Embryonic facial prominence (tissue), 1 donor: ENCODE measurements around the gene FBXO15.
A peak's percentile ranks its signal among the peaks of the same experiment; 100 is the strongest.

Source experiments
- DNase-seq: peaks from one replicate; pipeline ENCODE4 v3.0.0-alpha.2; 2016; ENCODE audit errors: extremely low spot score

The FBXO15 gene, protein sequence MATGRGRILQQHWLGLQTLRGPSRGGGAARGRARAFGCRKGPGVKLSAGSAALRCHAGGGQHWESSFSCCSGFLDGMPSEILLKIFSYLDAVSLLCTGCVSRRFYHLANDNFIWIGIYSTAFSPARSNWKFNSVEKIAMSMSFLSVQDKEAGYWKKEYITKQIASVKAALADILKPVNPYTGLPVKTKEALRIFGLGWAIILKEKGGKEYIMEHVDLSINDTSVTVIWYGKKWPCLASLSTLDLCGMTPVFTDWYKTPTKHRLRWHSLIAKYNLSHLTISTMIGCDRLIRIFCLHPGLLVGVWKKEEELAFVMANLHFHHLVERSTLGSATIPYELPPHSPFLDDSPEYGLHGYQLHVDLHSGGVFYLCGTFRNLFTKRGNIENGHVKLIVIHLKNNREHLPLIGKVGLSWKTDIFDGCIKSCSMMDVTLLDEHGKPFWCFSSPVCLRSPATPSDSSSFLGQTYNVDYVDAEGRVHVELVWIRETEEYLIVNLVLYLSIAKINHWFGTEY

DNA sequence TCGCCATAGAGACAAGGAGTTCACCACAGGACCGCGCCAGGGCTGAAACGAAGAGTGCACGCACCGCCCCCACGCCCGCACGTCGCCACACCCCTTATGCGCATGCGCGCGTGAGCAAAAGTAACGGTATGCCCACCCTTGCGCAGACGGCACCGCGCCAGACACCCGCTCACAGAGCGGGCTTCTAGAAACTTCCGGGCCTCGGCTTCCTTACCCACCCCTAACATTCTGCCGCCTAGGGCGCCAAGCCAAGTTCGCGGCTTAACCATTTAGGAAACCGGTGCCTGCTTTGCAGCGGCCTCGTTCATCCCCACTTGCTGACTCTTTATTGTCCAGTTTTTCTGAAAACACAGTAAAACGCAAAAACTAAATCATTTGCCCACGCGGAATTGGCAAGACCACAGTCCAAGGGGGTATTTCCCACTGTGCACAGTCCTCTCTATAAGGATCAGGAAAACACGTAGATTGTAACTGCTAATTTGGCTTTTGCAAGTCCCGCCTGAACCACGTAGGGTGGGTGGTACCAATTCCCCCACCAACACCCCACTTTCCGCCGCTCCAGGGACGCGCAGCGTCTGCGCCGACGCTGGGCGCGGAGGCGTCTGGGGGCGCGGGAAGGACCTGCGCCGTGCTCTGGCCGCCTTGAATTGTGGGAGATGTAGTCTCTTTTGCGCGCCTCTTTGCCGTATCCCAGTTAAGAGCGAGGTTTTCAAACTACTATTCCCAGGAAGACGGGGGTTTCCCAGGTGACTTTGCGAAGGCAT is at the start of gene FBXO15, which contains the start of gene TIMM21:
FBXO15 (minus strand) TSS at position 56 of the 764 bp plus-strand sequence; CDS start at position 7, 49 bp downstream.
TIMM21 (plus strand) TSS at position 745 of the 764 bp plus-strand sequence. CDS start 286 bp downstream, outside the sequence.
- peak; percentile 96 for DNase-seq

DNA sequence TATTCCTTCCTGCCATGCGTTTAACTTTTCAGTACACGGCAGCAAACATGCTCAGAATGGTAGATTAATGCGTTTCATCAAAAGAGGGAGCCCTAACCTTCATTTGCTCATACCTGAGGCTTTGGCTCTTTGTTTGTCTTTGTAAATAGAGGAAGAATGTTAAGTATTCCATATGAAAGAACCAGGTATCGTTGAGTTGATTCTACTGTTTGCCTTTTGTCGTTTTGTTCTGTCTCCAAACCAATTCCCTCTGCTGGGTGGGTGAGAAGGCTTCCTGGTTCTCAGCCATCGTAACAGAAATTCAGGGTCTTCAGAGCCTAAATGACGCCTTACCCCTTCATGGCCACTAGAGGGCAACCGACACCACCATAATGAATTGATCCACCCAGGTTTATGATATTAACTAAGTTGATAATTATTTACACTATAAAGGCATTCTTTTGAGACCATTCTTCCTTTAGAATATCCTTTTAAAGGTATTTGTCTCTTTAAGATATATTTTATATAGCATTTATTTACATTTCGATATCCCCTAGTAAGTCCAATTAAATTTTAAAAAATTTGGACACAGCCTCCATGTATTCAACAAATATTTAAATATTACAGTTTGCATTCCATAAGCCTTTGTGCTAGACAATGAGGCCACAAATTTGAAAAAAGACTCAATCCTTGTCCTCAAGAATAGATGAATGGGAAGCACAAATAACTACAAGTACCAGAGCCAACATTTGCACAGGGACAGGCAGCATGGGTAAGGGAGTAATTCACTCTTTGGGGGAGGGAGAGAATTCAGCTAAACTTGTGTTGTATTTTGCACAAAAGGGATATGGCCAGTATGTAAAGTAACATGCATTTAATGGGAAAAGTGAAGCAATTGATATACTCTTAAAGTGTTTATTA is 48.8 kb upstream of the FBXO15 start:
- peak; percentile 59 for DNase-seq

DNA sequence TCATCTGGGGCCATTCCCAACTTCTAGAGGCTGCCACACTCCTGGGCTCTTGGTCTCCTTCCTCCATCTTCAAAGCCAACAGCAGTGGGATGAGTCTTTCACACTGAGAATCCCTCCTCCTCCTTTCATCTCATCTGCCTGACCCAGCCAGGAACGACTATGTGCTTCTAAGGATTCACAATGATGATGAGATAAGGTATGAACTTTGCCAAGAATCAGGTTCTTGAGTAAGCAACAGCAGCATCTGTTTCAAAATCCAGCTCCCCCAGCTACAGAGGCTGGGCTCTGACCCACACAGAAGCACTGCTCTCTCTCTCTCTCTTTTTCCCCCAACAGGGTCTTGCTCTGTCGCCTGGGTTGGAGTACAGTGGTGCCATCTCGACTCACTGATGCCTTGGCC is 47.1 kb upstream of the FBXO15 start:
- no peak for DNase-seq

DNA sequence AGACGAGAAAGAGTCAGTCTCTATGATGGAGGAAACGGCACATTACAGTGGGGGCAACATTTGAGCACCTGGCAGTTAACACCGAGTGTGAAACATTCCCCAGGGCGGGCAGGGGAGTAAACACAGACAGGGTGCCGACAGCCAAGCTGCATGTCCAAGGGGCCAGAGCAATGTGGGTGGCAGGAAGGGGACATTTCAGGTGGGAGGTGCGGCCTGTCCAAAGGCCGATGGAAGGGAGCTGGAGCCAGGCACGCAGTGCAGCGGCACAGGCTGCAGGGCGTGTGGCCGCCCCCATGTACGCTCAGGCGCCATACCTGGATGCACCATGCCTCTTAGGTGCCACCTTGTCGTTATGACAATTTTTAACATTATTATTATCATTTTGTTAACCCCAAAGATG is 43.9 kb upstream of the FBXO15 start:
- DNase-seq = no peak

DNA sequence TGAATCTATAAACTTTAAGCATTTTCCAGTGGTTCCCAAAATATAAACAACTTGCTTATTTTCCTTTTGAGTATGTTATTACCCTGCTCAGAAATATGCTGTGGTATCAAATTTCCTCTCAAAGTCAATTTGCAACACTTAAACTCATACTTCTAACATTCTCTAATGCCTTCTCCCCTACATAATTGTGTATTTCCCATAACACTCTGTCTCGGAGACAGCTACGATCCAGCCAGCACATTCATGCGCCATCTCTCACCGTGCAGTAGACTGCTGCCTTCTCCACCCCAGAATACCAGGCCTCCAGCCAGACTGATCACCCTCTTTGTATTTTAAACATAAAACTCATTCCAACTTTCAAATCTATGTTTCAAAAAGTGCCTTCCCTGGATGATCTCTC is 42.5 kb upstream of the FBXO15 start:
- DNase-seq = no peak

DNA sequence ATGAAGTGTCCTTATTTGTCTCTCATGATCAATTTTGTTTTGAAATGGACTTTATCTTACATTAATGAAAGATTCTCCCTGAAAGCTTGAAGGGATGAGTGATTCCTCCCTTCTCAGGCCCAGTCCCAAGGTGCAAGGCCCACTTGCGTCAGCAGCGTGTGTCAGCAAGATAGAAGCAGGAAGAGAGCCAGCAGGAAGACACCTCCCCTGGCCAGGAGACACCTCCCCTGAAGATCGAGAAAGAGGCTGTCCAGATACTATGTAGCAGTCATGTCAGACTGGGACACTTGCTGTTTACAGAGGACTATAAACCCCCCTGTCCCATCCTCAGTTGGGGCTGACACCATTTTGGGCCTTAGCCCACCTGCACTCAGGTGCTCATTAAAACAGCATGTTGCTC is 39.0 kb upstream of the FBXO15 start:
- no peak for DNase-seq

DNA sequence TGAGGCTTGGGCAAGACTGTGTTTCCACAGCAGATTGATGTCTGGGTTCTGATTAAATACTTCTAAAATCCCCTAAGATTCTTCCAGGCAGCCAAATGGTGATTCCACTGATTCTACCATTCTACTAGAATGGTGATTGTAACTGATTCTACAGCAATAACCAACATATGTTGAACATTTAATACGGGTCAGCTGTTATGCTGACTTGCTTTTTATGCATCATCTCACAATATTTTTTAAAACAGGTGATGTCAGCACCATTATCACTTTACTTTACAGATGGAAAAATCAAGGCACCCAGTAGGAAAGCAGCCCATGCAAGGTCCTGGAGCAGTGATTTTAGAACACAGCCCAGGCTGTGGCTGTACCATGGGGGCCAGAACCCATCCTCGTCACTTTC is 38.2 kb upstream of the FBXO15 start:
- no peak for DNase-seq

DNA sequence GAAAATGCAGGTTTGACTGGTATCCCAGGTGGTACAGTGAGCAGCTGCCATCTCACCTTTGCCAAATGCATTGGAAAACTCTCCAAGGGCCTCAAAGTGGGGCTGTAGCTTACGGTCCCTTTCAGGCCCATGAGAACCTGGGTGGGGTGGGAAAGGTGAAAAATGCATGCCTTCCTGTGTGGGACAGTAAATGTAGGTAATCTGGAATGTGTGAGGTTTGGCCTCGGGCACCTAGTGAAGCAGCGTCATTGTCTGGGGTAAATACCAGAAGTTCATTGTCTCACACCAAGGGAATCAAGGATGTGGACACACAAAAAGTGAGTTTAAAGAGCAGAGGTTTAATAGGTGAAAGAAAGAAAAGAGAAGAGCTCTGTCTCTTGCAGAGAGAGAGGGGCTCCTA is 37.2 kb upstream of the FBXO15 start:
- DNase-seq = no peak

DNA sequence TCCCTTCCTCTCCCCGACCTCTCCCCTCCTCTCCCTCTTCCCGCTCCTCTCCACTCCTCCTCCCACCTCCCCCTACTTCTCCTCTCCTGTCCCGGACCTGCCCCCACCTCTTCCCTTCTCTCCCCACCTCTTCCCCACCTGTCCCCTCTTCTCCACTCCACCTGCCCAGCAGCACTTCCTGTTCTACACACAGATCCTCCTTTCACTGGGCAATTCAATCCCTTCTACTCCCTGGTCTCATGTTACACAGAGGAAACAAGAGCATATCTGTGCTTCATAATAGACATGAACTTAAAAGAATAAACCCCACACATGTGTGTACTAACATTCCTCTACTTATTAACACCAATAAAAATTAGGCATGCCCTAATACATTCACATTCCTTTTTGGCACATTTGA is 35.5 kb upstream of the FBXO15 start:
- DNase-seq = no peak

DNA sequence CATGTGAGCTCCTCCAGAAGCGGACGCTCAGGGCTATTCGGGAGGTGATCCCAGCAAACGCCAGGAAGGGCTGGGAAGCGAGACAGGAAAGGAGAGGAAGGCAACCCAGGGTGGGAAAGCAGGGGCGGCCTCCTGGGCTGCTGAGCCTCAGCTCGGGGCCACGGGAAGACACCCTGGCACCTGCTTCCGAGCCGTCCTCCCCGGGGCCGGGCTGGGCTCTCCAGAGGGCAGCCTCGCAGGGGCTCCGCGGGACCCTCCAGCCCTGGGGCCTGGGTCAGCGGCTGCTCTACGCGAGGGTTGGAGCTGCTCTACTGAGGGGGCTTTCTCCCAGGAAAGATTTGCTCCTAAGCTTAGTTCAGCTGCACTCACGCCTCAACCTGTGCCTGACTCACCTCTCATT is 34.7 kb upstream of the FBXO15 start:
- no peak for DNase-seq

DNA sequence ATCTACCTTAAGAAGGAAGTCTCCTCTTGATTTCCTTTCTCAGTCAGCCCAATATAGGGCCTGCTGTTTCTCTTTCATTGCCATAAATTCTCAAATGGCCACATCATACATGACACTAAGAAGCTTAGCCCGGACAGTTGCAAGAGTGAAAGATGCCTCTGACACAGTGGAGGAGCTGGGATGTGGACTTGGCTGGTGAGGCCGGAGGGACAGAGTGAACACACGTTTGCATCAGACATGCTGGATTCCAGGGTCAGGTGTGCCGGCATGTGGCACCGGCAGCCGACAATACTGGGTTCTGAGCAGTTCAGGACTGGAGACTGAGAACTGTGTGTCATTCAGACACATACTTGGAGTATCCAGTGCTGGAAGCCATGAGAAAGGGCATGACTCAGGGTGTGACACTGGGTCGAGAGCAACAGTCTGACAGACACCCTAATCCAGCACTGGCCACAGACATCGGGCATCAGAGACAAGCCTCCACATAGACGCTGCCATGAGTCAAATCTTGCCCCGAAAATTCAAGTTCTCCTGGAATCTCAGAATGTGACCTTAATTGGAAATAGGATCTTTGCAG is 32.1 kb upstream of the FBXO15 start:
- no peak for DNase-seq

DNA sequence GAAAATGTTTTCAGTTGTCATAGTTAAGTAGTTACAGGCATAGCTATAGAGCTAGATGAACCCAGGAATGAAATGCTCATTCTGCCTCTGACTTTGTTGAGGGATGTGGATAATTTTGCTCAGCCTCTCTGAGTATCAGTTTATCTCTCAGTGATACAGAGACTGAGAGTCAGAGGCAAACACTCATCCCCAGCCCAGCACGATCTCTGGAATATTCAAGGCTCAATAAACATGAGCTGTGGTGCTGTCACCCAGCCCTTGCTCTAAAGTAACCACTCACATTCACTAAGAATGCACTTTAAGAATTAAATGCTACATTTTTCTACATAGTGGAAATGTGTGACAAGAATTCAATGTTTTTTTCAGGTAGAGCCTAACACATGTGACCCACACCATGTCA is 31.2 kb upstream of the FBXO15 start:
- DNase-seq = no peak

DNA sequence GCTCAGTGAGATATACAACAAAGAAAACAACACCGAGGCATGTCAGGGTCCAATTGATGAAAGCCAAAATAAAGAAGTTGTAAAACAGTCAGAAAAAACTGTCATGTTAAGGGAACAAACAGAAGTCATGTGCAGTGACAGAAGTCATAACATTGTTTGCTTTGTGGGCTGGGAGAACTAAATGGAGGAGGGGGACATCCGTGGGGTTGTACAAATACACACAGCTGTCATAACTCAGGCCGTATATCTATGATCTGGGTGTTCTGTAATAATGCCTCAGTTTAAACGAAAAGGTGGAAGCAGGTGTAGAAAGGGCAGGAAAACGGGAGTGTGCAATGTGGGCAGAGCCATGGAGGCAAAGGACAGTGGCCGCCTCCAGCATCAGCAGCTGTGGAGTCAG is 28.0 kb upstream of the FBXO15 start:
- no peak for DNase-seq

DNA sequence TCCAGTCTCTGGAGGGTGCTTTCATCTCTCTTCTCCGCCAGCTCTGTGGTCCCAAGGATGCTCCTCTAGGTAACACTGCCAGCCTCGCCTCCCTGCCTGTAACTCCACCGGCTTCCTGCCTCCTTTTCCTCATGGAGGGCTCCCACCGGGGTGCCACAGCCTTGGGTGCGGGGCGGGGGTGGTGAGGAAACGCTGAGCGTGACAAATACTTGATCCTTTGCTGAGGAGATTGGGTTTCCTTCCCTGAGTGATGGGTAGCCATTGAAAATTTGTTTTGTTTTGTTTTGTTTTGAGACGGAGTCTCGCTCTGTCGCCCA is 25.8 kb upstream of the FBXO15 start:
- no peak for DNase-seq

DNA sequence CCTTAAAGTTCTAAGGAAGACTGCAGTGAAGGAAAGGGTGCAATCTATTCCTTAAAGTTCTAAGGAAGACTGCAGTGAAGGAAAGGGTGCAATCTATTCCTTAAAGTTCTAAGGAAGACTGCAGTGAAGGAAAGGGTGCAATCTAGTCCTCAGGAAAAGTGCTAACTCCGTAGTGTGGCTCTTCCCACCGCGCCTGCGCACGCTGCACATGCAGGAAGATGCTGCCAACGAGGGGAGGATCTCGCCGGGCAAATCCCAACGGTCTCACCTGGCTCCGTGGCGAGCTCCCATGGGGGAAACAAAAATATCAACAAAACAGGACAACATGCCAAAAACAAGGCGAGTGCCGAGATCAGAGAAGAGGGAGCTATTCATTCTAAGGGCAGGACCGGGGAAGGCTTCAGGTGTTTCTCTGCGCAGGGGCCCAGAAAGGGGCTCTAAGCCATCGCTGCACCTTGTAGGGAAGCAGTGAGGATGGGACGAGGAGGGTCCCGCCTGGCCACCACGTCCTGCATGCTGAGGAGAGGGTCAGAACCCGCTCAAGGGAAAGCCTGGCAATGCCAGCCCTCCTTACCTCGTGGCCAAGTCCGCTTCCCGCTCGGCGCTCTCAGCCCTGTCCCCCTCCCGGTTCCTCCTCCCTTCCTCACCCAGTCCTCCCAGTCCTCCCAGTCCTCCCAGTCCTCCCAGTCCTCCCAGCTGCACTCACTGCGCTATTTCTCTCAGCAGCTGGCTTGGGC is 25.2 kb upstream of the FBXO15 start:
- no peak for DNase-seq

DNA sequence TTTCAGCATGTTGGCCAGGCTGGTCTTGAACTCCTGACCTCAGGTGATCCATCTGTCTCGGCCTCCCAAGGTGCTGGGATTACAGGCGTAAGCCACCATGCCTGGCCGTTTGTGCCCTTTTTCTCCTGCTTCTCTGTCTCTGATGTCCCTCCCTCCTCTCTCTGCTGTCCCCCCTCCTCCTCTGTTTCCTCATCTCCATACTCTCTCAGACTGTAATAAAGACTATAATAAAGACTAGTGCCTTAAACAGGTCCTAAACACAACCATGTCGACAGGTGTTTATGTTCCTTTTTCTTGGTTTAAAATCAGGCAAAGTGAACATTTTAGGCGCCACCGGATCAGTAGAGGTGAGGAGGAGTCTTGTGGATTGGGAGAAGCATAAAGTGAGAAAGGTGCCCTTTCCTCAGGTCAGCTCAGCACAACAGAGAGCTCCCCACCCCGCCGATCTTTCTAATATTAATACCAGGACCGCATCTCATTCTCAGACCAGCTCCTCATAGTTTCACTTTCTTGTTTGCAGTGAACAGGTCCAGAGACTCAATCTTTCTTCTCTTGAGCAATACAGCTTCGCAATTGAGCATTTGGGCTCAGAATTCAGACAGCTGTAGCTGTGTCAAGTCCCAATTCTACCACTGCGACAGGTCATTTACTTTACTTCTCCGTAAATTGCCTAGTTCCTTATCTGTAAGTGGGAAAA is 24.4 kb upstream of the FBXO15 start:
- no peak for DNase-seq

DNA sequence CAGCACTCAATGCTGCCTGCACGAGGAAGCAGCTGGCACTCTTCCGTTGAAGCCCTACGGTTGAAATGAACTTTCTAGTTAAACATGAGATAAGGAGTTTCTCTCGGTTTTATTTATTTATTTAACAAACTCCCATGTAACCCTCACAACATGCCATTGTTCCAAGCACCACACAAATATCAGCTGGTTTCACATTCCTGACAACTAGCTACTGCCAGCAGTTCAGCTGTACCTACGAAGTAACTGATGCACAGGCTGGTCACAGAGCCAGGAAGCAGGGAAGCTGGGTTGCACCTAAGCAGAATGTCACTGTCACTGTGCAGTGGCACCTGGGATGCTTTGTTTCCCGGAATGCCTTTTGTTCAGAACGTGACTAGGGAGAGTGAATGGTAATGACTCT is 18.8 kb upstream of the FBXO15 start:
- DNase-seq = no peak

DNA sequence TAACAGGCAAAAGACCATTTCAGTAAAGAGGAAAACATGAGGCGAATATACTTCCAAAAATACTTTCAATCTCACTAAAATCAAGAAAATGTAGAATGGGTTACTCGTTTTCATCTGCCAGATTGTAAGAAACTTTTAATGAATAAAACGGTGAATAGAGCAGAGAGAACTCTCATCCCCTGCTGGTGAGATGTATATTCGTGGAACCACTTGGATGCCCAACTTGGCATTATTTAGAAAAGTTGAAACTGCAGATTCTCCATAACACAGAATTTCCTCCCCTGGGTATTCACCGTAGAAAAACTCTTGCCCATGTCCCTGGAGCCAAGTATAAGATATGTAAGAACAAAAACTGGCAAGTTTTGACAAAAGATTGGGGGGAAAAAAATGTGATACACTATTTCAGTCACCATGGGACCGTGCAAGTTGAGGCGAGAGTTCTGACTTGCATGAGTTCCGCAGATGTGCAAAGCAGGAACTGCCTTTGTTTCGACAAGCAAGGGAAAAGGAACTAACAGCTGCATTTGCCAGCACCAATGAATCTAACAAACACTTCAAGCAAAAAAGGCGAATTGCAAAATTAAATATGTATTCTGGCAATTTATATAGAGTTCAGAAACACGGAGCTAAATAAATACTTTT is 15.5 kb upstream of the FBXO15 start:
- no peak for DNase-seq

DNA sequence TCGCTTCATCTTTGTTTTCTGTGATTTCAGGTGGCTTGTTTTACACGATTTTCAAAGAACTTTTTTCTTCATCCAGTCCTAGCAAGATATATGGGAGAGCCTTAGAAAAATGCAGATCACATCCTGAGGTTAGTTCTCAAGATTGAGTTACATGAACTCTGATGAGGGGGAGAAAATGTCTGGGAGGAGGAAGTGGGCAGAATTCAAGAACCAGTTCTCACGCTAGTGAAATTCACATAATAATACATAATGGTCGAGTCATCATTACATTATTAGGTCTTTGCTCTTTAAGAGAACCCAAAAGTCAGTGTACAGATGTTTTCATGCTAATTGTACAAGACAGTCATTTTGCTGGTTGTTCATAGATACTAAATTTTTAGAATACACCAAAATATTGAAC is 7.6 kb upstream of the FBXO15 start:
- no peak for DNase-seq

DNA sequence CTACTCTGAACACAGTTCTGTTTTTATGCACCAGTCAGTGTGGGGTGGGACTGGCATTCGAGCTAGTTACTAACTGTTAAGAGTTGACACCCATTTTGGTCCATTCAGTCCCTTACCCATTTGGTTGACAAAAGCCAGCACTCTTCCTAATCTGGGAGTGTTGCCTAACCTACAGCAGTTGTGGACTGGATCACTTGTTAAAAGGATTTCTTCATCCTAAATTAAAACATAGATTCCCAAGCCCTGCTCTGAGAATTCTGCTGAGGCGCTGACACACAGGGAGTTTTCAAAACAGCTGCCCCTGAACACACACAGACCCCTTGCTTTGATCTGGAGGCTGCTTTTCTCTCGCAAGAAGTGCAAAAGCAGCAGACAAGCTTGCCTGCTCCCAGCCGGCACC is 7.1 kb upstream of the FBXO15 start:
- DNase-seq = no peak
